GM12874 (cell line): ENCODE measurements around the gene KCNK3.

Source experiments
- TF ChIP-seq, protein P1 (sequence below): IDR thresholded peaks from 2 replicates; pipeline ENCODE4 v1.5.1; 2011; ENCODE audit warnings: low read depth, mild to moderate bottlenecking, control low read depth, low read length, moderate library complexity; ENCODE audit not compliant: insufficient read depth

The KCNK3 gene

DNA sequence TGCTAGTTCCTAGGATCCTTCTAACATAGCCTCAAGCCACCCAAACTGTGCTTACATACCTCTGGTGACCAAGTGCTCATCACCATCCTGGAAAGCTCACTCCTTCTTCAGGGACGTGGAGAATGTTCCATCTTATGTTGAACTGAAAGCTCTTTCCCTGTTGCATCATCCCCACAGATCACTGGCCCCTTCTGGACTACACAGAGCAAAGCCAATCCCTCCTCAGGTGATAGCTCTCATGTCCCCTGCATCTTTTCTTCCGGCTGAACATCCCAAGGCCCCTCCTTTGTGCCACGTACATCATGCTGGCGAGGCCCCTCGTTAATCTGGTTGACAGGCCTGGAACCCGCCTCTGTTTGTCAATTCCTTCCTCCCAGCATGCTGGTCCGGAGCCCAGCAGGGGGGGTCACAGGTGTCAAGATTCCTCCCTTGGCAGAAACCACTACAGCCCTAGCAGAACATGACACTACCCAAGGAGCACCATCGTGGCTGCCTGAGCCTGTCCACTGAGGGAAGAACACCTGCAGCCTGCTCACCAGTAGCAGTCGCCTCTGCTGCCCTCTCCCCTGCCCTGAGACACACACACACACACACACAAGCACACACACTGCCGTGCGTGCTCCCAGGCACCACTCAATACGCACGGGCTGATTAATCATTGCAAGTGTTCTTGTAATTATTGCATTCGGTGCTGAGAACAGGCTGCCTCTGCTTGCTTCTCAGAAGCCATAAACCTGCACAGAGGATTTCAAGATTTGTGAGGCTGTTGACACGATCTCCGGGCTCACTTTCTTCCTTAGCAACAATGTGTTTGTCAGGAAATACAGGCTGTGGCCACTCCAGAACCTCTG lies 6.3 kb upstream of the KCNK3 start:
- TF ChIP-seq, protein P1, sequence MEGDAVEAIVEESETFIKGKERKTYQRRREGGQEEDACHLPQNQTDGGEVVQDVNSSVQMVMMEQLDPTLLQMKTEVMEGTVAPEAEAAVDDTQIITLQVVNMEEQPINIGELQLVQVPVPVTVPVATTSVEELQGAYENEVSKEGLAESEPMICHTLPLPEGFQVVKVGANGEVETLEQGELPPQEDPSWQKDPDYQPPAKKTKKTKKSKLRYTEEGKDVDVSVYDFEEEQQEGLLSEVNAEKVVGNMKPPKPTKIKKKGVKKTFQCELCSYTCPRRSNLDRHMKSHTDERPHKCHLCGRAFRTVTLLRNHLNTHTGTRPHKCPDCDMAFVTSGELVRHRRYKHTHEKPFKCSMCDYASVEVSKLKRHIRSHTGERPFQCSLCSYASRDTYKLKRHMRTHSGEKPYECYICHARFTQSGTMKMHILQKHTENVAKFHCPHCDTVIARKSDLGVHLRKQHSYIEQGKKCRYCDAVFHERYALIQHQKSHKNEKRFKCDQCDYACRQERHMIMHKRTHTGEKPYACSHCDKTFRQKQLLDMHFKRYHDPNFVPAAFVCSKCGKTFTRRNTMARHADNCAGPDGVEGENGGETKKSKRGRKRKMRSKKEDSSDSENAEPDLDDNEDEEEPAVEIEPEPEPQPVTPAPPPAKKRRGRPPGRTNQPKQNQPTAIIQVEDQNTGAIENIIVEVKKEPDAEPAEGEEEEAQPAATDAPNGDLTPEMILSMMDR, result no peak

DNA sequence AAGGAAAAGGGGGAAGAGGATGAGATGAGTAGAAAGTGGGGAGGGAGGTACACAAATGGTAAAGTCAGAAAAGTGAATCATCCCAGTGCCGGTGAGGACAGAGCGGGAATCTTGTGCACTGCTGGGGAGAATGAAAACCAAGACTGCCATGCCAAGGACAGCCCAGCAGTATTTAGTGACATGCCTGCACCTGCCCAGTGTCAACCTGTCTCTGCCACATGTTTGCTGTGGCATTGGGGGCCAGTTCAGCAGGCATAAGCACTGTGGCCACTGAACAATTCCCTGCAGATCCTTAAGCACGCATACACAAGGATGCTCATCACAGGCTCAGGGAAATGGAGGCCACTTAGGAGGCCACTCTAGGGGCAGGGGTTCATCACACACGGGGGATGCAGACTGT lies 5.2 kb upstream of the KCNK3 start:
- TF ChIP-seq, protein P1, result no peak

DNA sequence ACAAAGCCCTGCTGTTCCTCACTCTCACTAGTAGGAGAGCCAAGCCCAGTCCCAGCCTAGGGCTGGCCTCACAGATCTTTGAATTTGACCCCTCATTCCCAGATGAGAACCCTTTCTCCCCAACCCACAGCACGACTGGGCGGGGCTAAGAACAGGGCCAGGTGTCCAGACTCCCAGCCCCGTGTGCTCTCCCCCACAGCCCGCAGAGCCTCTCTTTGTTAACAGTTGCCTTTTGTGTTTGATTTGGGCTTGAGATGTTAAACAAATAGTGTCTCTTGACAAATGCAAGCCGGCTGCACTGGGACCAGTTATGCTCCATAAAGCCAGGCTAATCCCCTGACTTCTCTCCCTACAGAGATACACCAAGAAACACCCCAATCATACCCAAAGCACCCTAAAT lies 4.7 kb upstream of the KCNK3 start:
- TF ChIP-seq, protein P1, result no peak

DNA sequence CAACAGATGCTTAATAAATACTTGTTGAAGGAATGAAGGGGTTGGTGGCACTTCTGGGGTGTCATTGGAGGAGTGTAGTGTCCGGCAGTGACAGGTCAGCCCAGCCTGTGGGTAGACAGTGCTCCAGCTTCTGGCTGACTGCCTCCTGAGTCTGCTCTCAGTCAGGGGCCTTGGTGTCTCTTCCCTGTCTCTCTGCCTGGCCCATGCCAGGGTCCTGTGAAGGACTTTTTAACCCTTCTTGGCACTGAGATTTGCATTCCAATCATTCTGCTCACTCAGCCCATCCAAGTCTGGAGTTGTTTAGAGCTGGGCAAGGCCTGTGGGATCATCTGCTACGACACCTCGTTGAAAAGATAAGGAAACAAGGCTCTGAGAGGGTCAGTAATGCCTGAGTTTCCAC lies 1.4 kb upstream of the KCNK3 start:
- TF ChIP-seq, protein P1, result no peak

DNA sequence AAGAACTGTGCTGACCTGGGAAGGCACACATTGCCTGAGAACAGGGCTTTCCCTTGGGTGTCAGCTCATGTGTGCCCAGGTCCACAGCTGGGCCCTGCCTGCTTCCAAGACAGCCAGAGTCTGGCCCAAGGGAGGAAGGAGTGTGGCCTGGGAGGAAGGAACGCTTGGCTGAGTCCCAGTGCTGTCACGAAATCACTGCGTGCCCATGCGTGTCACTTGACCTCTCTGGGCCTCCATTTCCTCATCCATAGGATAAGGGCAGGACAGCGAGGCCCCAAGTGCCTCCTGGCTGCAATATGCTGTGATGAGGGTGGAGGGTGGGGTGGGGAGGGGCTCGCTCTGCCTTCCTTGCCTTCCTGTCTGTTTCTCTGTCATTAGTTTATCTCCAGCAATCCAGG lies 642 bp upstream of the KCNK3 start:
- TF ChIP-seq, protein P1, result no peak

DNA sequence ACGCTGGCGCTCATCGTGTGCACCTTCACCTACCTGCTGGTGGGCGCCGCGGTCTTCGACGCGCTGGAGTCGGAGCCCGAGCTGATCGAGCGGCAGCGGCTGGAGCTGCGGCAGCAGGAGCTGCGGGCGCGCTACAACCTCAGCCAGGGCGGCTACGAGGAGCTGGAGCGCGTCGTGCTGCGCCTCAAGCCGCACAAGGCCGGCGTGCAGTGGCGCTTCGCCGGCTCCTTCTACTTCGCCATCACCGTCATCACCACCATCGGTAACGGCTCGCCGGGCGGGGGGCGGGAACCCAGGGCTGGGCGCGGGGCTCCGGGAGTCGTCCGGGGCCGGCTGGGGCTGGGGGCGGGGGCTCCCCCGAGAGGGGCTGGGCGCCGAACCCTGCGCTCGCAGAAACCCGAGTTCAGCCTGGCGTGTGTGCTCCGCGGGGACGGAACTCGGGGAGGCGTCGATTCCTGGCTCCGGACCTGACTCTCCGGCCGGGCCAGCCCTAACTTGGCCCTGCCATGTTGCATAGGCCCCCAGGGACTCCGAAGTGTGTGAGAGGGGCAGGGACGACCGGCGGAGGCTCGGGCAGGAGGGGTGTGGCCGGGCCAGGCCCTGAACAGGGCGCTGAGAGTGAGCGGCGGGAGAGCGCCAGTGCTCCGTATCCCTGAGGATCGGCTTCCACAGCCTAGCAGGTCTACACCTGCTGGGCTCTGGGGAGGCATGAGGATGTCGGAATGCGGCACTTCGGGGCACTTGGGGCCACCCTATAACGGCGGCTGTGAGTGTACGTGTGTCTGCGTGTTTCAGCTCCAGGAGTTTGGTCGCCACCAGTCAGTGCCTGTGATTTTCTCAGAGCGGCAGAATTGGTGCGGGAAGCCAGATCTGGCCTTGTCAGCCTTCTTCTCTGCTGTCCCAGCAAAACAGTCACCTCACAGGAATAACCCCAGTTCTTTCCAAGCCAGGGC lies 651 bp downstream of the KCNK3 start:
- TF ChIP-seq, protein P1, result no peak

DNA sequence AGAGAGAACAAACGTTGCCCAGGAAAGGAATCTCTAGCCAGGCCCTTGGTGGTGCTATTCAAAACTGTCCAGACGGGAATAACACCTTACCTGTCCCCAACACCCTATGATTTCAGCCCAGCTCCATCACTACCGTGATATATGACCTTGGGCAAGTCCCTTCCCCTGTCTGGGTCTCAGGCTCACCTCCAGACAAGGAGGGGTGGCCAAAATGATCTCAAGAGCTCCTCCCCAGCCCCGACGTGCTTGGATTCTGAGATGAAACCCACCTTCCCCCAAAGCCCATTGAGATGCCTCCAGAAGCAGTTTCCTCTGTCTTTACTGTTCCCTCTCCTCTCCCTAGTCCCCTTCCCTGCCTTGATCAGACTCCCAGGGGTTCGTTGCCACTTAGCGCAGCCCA lies 1.5 kb downstream of the KCNK3 start:
- TF ChIP-seq, protein P1, result no peak
